Testis (tissue), 2 donors: ENCODE measurements around the gene SLC25A39.

ENCODE experiments used
- POLR2A ChIP-seq: fragments of 450-650 bp; IDR thresholded peaks from one replicate; pipeline ENCODE4 v1.6.1; 2017; ENCODE audit warnings: antibody characterized with exemption, mild to moderate bottlenecking, moderate library complexity
- TF ChIP-seq, protein P1 (sequence below), 3 experiments: fragments of 450-650 bp in 2 of 3; fragments of 200-600 bp in 1 of 3; sonication (generic) in 1 of 3; IDR thresholded peaks; one replicate each; pipeline ENCODE4 v1.5.1; 2016 to 2019; ENCODE audit warnings: antibody characterized with exemption in 3 of 3, mild to moderate bottlenecking in 2 of 3, moderate library complexity in 1 of 3

DNA sequence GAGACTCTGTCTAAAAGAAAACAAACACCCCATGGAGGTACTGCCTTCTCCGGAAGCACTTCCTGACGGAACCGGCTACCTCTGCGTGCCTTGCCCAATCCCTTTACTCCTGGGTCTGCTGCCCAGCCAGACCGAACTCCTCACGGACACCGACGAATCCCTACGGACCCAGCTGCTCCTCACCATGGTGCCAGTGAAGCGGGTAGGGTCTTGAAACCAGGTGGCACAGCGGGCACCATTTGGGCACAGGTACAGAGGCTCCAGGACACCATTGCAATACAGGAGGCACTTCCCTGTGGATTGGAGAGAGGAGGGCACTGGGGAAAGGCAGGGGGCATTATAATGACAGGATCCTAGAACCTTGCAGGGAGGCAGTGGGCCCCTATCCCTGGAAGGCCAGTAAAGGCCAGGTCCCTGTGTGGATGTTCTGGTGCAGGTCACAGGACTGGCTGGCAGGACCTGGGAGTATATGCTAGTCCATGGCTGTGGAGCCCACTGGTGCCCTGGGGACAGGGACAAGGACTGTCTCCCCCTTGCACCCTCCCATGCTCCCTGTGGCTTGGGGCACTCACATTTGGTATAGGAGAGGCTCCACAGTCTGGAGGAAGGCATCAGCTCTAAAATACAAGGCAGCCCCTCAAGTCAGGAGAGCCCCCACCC, 2.3 kb downstream of the SLC25A39 start:
- TF ChIP-seq, protein P1, sequence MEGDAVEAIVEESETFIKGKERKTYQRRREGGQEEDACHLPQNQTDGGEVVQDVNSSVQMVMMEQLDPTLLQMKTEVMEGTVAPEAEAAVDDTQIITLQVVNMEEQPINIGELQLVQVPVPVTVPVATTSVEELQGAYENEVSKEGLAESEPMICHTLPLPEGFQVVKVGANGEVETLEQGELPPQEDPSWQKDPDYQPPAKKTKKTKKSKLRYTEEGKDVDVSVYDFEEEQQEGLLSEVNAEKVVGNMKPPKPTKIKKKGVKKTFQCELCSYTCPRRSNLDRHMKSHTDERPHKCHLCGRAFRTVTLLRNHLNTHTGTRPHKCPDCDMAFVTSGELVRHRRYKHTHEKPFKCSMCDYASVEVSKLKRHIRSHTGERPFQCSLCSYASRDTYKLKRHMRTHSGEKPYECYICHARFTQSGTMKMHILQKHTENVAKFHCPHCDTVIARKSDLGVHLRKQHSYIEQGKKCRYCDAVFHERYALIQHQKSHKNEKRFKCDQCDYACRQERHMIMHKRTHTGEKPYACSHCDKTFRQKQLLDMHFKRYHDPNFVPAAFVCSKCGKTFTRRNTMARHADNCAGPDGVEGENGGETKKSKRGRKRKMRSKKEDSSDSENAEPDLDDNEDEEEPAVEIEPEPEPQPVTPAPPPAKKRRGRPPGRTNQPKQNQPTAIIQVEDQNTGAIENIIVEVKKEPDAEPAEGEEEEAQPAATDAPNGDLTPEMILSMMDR (IDR thresholded peaks at IDR 0.05) = no peak
- TF ChIP-seq POLR2A = no peak
